ENCODE data around the gene CCN6.

- no peak for TF ChIP-seq FOXM1 (IDR thresholded peaks at IDR 0.05; ENCODE audit: borderline replicate concordance)
- TF ChIP-seq CTBP1 (IDR thresholded peaks at IDR 0.05; ENCODE audit: borderline replicate concordance): no peak
- no peak for TF ChIP-seq BHLHE40 (IDR thresholded peaks at IDR 0.05; ENCODE audit: borderline replicate concordance)
- TF ChIP-seq SUZ12 (IDR thresholded peaks at IDR 0.05): no peak
- no peak for TF ChIP-seq SP1 (IDR thresholded peaks at IDR 0.05)
- TF ChIP-seq L3MBTL2 (conservative IDR thresholded peaks at IDR 0.05): no peak
- no peak for TF ChIP-seq HDGF (IDR thresholded peaks at IDR 0.05; ENCODE audit: borderline replicate concordance)
- TF ChIP-seq FOXA1 (IDR thresholded peaks at IDR 0.05): no peak
These were observed 9.0 kb upstream of the CCN6 start for GRCh38 chr6:112044856-112045255.

Data from HEK293T (cell line).